NCI-H2196 treated with DMSO at 0.1 percent for 48 hours (cell line): ENCODE data around the gene SHQ1.
"Not testable (repeated sequence)": the region's sequence is repeated elsewhere in the genome, so short reads cannot be mapped to it uniquely, and the experiment has no call there.

ENCODE experiments used
- DNase-seq: peaks from one replicate; lab custom pipeline; 2025; ENCODE audit not compliant: unreplicated experiment; lab: John Stamatoyannopoulos, UW

The SHQ1 gene

DNA sequence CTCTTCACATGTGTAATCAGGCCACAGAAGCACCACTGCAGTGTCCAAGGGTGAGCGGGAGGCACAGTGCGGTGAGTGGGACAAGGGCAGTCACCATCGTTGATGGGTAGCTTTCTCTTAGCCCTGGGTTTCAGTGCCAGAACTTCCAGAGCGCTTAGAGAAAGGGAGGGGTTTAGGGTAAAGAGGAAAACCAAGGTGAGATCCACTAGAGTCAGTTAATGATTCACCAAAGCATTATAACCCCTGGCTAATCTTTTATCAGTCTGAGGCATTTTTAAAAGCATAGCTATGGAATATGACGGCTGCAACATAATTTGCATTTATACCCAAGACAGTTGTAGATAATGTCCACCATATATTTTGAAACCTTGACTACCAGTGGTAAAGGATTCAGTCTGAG is 94.8 kb downstream of the SHQ1 start:
- no peak for DNase-seq

GRCh38 chr3:72750405-72750965 is 97.8 kb downstream of the SHQ1 start:
- no peak for DNase-seq

DNA sequence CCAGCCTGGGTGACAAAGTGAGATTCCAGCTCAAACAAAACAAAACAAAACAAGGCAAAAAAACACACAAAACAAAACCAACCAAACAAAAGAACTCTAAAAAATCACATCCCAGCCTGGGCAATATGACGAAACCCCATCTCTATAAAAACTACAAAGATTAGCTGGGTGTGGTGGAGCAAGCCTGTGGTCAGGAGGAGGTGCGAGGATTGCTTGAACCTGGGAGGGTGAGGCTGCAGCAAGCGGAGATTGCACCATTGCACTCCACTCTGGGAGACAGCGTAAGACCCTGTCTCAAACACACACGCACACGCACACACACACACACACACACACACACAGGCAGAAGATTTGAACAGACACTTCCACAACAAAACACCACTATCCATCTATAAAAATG is 99.6 kb downstream of the SHQ1 start:
- DNase-seq: no peak

GRCh38 chr3:72746430-72747411 is 101.5 kb downstream of the SHQ1 start:
- no peak for DNase-seq

DNA sequence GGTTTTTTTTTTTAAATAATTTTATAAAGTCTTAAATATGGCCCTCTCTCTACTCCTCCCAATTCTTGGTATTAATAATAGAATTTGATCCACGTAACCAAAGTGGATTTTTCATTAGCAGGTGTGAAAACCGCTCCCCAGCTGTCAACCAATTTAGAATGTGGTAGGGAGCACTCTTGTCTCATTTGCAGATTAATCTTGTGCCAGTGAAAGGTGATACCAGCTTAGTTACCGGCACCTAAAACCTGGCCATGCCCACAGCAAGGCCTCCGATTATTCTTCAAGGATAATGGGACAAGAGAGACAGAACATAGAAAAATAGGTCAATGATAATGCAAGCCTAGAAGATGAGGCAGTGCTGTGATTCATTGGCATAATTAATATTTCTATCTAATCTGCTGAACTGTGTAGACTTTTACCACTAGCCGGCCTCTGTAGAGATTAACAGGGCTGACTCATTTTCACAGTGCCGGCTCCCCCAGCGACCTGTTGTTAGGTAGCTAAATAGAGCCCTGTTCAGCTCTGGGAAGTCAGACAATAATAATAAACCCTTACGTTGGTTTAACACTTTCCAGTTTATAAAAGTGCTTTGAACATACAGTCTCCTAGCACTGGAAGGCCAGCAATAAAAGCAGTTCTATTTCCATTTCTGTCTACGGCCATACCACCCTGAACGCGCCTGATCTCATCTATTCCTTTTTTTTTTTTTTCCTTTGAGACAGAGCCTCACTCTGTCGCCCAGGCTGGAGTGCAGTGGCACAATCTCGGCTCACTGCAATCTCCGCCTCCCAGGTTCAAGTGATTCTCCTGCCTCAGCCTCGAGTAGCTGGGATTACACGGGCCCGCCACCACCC is 102.9 kb downstream of the SHQ1 start:
- DNase-seq: peak; percentile 20

- DNase-seq: no peak
These were observed 103.9 kb downstream of the SHQ1 start for GRCh38 chr3:72744330-72744729.

GRCh38 chr3:72739531-72740466 is 108.4 kb downstream of the SHQ1 start:
- no peak for DNase-seq

GRCh38 chr3:72738752-72739530 is 109.3 kb downstream of the SHQ1 start:
- DNase-seq: peak; percentile 29

- not testable (repeated sequence) for DNase-seq
These were observed 113.2 kb downstream of the SHQ1 start for GRCh38 chr3:72735072-72735471.

GRCh38 chr3:72733676-72734075 is 114.6 kb downstream of the SHQ1 start:
- no peak for DNase-seq

DNA sequence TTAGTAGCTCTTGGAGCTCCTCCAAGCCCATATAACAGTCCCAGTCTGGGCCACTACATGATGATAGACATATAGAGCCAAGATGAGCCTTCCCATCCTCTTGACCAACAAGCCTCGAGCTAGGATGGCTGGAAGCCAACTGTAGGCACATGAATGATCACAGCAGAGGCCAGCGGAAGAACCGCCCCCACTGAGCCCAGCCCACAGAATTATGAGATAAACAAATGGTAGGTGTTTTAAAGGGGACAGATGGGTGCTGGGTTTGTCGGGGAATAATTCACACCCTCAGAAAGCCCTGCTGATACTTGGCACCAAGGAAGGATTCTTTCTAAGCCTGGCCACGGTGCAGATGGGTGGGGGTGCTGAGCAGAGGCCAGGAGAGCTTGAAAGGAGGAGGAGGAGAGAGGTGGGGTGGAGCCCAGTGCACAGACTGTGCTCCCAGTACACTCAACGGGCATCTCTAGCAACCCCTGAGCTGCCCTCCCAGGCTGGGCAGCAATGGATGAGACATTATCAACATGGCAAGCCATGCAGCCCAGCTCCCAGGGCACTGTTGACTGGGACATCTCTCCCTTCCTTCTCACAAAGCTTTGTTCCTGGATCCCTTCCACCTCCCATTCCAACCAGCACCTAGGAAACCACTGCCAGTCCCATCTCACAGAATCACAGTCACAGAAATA is 115.4 kb downstream of the SHQ1 start:
- DNase-seq: not testable (repeated sequence)

GRCh38 chr3:72728958-72729467 is 119.2 kb downstream of the SHQ1 start:
- no peak for DNase-seq

DNA sequence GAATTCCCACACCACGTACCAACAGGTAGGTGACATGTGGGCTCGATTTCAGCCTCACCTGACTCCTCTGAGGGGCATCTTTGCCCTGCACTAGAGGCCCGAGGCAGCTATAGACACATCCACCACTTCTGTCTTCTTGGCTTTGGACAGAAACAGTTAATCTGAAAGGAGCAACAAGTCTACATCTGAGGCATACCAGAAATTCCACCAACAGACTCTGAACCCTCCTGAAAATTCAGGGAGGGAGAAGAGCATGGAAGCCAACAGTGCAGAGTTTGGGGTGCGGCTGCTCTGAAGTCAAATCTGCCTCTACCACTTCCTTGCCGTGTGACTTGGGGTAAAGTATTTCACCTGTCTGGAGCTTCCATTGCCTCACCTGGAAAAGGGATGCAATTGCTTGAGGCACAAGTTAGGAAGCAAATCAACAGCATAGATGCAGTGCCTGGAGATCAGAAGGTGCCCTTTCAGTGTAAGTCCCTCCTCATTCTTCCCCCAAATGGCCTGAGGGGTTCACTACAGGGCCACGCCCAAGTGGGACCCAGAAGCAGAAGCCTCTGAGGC is 119.8 kb downstream of the SHQ1 start:
- DNase-seq: no peak

GRCh38 chr3:72727726-72728125 is 120.5 kb downstream of the SHQ1 start:
- no peak for DNase-seq

GRCh38 chr3:72727172-72727571 is 121.1 kb downstream of the SHQ1 start:
- no peak for DNase-seq

DNA sequence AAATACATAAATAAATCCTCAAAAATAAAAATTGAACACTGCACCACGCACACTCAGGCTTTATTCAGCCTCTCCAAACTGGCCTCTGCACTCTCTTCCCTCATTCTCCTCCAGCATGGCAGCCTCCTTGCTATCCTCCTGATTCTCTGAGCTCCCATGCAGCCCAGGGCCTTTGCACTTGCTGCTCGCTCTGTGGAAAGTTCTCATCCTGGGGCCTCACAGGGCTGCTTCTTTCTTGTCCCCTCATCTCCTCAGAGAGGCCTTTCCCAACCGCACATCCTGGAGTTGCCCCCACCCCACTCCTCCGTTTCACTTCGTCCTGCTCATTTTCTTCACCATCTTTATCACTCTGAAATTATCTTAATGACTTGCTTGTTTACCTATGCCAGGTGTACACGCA is 123.0 kb downstream of the SHQ1 start:
- no peak for DNase-seq

GRCh38 chr3:72724070-72724469 is 124.2 kb downstream of the SHQ1 start:
- no peak for DNase-seq

- DNase-seq: peak; percentile 11
These were observed 125.1 kb downstream of the SHQ1 start for GRCh38 chr3:72722930-72723726.
